Measurements from ENCODE around the gene B4GALNT1. TPM values are rescaled to one million over a fixed set of nuclear protein-coding genes. Genes with fewer than 3 reads are reported as not detected.

Gene B4GALNT1
- total RNA-seq, 2 experiments from 2014 or later, result 1.2 to 3.1 TPM

- Histone ChIP-seq H4K20me1 (ENCODE audit: insufficient read depth, low read length) (no peaks in the 10 kb centered on the region), H3K9me3 (ENCODE audit: low read length) (no peaks in the 10 kb centered on the region), H3K79me2 (ENCODE audit: insufficient read depth, low read depth, low read length) (no peaks in the 10 kb centered on the region), H3K4me2 (ENCODE audit: low read length) (no peak overlapping the region), H3K9me2 (ENCODE audit: insufficient read depth, low read length) (no peaks in the 10 kb centered on the region), H3K4me1 (ENCODE audit: insufficient read depth, low read length, poor library complexity, severe bottlenecking) (peaks cover 15% of the 10 kb centered on the region), H3K4me3 (ENCODE audit: low read depth, low read length, poor library complexity, severe bottlenecking) (no peak overlapping the region), H2AFZ (ENCODE audit: low read length) (no peak overlapping the region), H3K36me3 (ENCODE audit: insufficient read depth, low read length) (no peaks in the 10 kb centered on the region), H3K27ac (ENCODE audit: low read depth, low read length, poor library complexity, severe bottlenecking) (no peak overlapping the region)
- intact Hi-C loops (cut with micrococcal nuclease; ENCODE audit: unreplicated experiment), result no loop called here
- ChIA-PET CTCF (ENCODE audit: unreplicated experiment) (no interaction called here), POLR2A (no interaction called here)
- BruUV-seq (replicated peaks), result no TSS peak
- TF ChIP-seq, protein P1, sequence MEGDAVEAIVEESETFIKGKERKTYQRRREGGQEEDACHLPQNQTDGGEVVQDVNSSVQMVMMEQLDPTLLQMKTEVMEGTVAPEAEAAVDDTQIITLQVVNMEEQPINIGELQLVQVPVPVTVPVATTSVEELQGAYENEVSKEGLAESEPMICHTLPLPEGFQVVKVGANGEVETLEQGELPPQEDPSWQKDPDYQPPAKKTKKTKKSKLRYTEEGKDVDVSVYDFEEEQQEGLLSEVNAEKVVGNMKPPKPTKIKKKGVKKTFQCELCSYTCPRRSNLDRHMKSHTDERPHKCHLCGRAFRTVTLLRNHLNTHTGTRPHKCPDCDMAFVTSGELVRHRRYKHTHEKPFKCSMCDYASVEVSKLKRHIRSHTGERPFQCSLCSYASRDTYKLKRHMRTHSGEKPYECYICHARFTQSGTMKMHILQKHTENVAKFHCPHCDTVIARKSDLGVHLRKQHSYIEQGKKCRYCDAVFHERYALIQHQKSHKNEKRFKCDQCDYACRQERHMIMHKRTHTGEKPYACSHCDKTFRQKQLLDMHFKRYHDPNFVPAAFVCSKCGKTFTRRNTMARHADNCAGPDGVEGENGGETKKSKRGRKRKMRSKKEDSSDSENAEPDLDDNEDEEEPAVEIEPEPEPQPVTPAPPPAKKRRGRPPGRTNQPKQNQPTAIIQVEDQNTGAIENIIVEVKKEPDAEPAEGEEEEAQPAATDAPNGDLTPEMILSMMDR (conservative IDR thresholded peaks at IDR 0.05; ENCODE audit: low read length), result no peak
- DNase-seq (ENCODE audit: low spot score), result no peak
These were observed 22.4 kb downstream of the B4GALNT1 start for GRCh38 chr12:57610554-57611107.

- CTCF ChIA-PET (ENCODE audit: unreplicated experiment), result no interaction called here
- no peaks in the 10 kb centered on the region for H3K36me3 ChIP-seq (ENCODE audit: insufficient read depth, low read length)
- peaks cover 14% of the 10 kb centered on the region for H3K4me1 ChIP-seq (ENCODE audit: insufficient read depth, low read length, poor library complexity, severe bottlenecking)
- no peak for DNase-seq (ENCODE audit: low spot score)
- no peak overlapping the region for H2AFZ ChIP-seq (ENCODE audit: low read length)
- H4K20me1 ChIP-seq (ENCODE audit: insufficient read depth, low read length), result no peaks in the 10 kb centered on the region
- intact Hi-C loops (cut with micrococcal nuclease; ENCODE audit: unreplicated experiment), result no loop called here
- H3K9me2 ChIP-seq (ENCODE audit: insufficient read depth, low read length), result no peaks in the 10 kb centered on the region
- no peak overlapping the region for H3K27ac ChIP-seq (ENCODE audit: low read depth, low read length, poor library complexity, severe bottlenecking)
- no TSS peak for BruUV-seq (replicated peaks)
- POLR2A ChIA-PET, result interaction anchor here (0.5 kb wide), 1 partner anchor 229 kb away, joined by 3 read pairs; no protein-coding TSS in a partner anchor
- H3K79me2 ChIP-seq (ENCODE audit: insufficient read depth, low read depth, low read length), result no peaks in the 10 kb centered on the region
- TF ChIP-seq, protein P1 (conservative IDR thresholded peaks at IDR 0.05; ENCODE audit: low read length), result no peak
- no peak for TF ChIP-seq EZH2phosphoT487 (IDR thresholded peaks at IDR 0.05; ENCODE audit: borderline replicate concordance, low read depth, low read length)
- no peak overlapping the region for H3K4me2 ChIP-seq (ENCODE audit: low read length)
- no peak overlapping the region for H3K4me3 ChIP-seq (ENCODE audit: low read depth, low read length, poor library complexity, severe bottlenecking)
- H3K9me3 ChIP-seq (ENCODE audit: low read length), result no peaks in the 10 kb centered on the region
These were observed 23.0 kb downstream of the B4GALNT1 start for GRCh38 chr12:57609781-57610553.
